Measurements from ENCODE around the gene PDE11A. TPM values are rescaled to one million over a fixed set of nuclear protein-coding genes. Genes with fewer than 3 reads are reported as not detected.

Gene PDE11A
- total RNA-seq, 1 experiment from 2014 or later: not detected

- Mint-ChIP-seq H3K4me3 (ENCODE audit: unreplicated experiment) (no peak overlapping the region), H3K9me3 (ENCODE audit: unreplicated experiment) (no peaks in the 10 kb centered on the region), H3K27me3 (ENCODE audit: insufficient read depth, unreplicated experiment) (no peaks in the 10 kb centered on the region), H3K27ac (ENCODE audit: low read depth, unreplicated experiment) (no peak overlapping the region), H3K36me3 (ENCODE audit: insufficient read depth, unreplicated experiment) (no peaks in the 10 kb centered on the region), H3K4me1 (ENCODE audit: insufficient read depth, unreplicated experiment) (no peaks in the 10 kb centered on the region)
- TF ChIP-seq CTCF (IDR thresholded peaks at IDR 0.05; ENCODE audit: unreplicated experiment): no peak
- no TSS peak for BruUV-seq (replicated peaks)
- intact Hi-C loops (cut with micrococcal nuclease): no loop called here
- ChIA-PET POLR2A (no interaction called here), CTCF (no interaction called here)
- DNase-seq (ENCODE audit: unreplicated experiment): no peak
These were observed 178.0 kb downstream of the PDE11A start for GRCh38 chr2:177894546-177894945.

GRCh38 chr2:177893880-177894279, 178.7 kb downstream of the PDE11A start:
- no peak for TF ChIP-seq CTCF (IDR thresholded peaks at IDR 0.05; ENCODE audit: unreplicated experiment)
- H3K9me3 Mint-ChIP-seq (ENCODE audit: unreplicated experiment): no peaks in the 10 kb centered on the region
- BruUV-seq (replicated peaks): no TSS peak
- no peaks in the 10 kb centered on the region for H3K4me1 Mint-ChIP-seq (ENCODE audit: insufficient read depth, unreplicated experiment)
- POLR2A ChIA-PET: interaction anchor here (0.5 kb wide), 1 partner anchor 542 kb away, joined by 4 read pairs; no protein-coding TSS in a partner anchor
- intact Hi-C loops (cut with micrococcal nuclease): no loop called here
- no peak overlapping the region for H3K27ac Mint-ChIP-seq (ENCODE audit: low read depth, unreplicated experiment)
- CTCF ChIA-PET: interaction anchor here (0.8 to 1.3 kb wide), 2 partner anchors 11 to 120 kb away, joined by 3 read pairs; no protein-coding TSS in a partner anchor
- no peaks in the 10 kb centered on the region for H3K27me3 Mint-ChIP-seq (ENCODE audit: insufficient read depth, unreplicated experiment)
- no peak for DNase-seq (ENCODE audit: unreplicated experiment)
- H3K36me3 Mint-ChIP-seq (ENCODE audit: insufficient read depth, unreplicated experiment): no peaks in the 10 kb centered on the region
- no peak overlapping the region for H3K4me3 Mint-ChIP-seq (ENCODE audit: unreplicated experiment)

- TF ChIP-seq CTCF (IDR thresholded peaks at IDR 0.05; ENCODE audit: unreplicated experiment): no peak
- Mint-ChIP-seq H3K4me3 (ENCODE audit: unreplicated experiment) (no peak overlapping the region), H3K9me3 (ENCODE audit: unreplicated experiment) (no peaks in the 10 kb centered on the region), H3K4me1 (ENCODE audit: insufficient read depth, unreplicated experiment) (no peaks in the 10 kb centered on the region), H3K27ac (ENCODE audit: low read depth, unreplicated experiment) (no peak overlapping the region), H3K36me3 (ENCODE audit: insufficient read depth, unreplicated experiment) (no peaks in the 10 kb centered on the region), H3K27me3 (ENCODE audit: insufficient read depth, unreplicated experiment) (no peaks in the 10 kb centered on the region)
- intact Hi-C loops (cut with micrococcal nuclease): no loop called here
- DNase-seq (ENCODE audit: unreplicated experiment): no peak
- POLR2A ChIA-PET: interaction anchor here (0.6 to 1.0 kb wide), 3 partner anchors 8 to 683 kb away, joined by 3 to 5 read pairs (median 3); no protein-coding TSS in a partner anchor
- CTCF ChIA-PET: interaction anchor here (0.6 kb wide), 1 partner anchor 98 kb away, joined by 3 read pairs; no protein-coding TSS in a partner anchor
- no TSS peak for BruUV-seq (replicated peaks)
These were observed 181.0 kb downstream of the PDE11A start for GRCh38 chr2:177891533-177891932.

- Mint-ChIP-seq H3K4me1 (ENCODE audit: insufficient read depth, unreplicated experiment) (no peaks in the 10 kb centered on the region), H3K27me3 (ENCODE audit: insufficient read depth, unreplicated experiment) (no peaks in the 10 kb centered on the region), H3K9me3 (ENCODE audit: unreplicated experiment) (no peaks in the 10 kb centered on the region), H3K27ac (ENCODE audit: low read depth, unreplicated experiment) (no peak overlapping the region), H3K4me3 (ENCODE audit: unreplicated experiment) (no peak overlapping the region), H3K36me3 (ENCODE audit: insufficient read depth, unreplicated experiment) (no peaks in the 10 kb centered on the region)
- no peak for DNase-seq (ENCODE audit: unreplicated experiment)
- BruUV-seq (replicated peaks): no TSS peak
- intact Hi-C loops (cut with micrococcal nuclease): no loop called here
- POLR2A ChIA-PET: no interaction called here
- CTCF ChIA-PET: interaction anchor here (0.6 to 0.7 kb wide), 3 partner anchors 92 to 456 kb away, joined by 3 read pairs; no protein-coding TSS in a partner anchor
- TF ChIP-seq CTCF (IDR thresholded peaks at IDR 0.05; ENCODE audit: unreplicated experiment): no peak
These were observed 182.6 kb downstream of the PDE11A start for GRCh38 chr2:177889818-177890460.

Measured in MCF 10A (cell line).